BLaER1 treated with 17β-estradiol and CSF1 and Interleukin-3, amounts not matched to agents 10 nM and 100 nM (cell line): ENCODE data around the gene EYA2.

Experiments
- H3K27ac ChIP-seq, 11 experiments: shearing (Covaris generic); formaldehyde crosslinking; 2 replicates each; pipeline ENCODE4 v1.8.1; 2022
- H3K27me3 ChIP-seq, 11 experiments: shearing (Covaris generic); formaldehyde crosslinking; 2 replicates each; pipeline ENCODE4 v1.8.1; 2022
- H3K36me3 ChIP-seq, 11 experiments: shearing (Covaris generic); formaldehyde crosslinking; 2 replicates each; pipeline ENCODE4 v1.8.1; 2022
- H3K4me1 ChIP-seq, 10 experiments: shearing (Covaris generic); formaldehyde crosslinking; 2 replicates each; pipeline ENCODE4 v1.8.1; 2022
- H3K4me2 ChIP-seq, 11 experiments: shearing (Covaris generic); formaldehyde crosslinking; 2 replicates each; pipeline ENCODE4 v1.8.1; 2022
- H3K4me3 ChIP-seq, 10 experiments: shearing (Covaris generic); formaldehyde crosslinking; 2 replicates each; pipeline ENCODE4 v1.8.1; 2022
- H3K9ac ChIP-seq, 11 experiments: shearing (Covaris generic); formaldehyde crosslinking; 2 replicates each; pipeline ENCODE4 v1.8.1; 2022
- H3K9me3 ChIP-seq, 11 experiments: shearing (Covaris generic); formaldehyde crosslinking; replicated peaks in 1 of 11; 2 replicates each; pipeline ENCODE4 v1.8.1; 2022
- H4K20me1 ChIP-seq, 11 experiments: shearing (Covaris generic); formaldehyde crosslinking; 2 replicates each; pipeline ENCODE4 v1.8.1; 2022
- Cebpa-rat ChIP-seq, 11 experiments: shearing (Covaris generic); IDR thresholded peaks; 2 replicates each; pipeline ENCODE4 v1.8.1; 2022

EYA2 gene

DNA sequence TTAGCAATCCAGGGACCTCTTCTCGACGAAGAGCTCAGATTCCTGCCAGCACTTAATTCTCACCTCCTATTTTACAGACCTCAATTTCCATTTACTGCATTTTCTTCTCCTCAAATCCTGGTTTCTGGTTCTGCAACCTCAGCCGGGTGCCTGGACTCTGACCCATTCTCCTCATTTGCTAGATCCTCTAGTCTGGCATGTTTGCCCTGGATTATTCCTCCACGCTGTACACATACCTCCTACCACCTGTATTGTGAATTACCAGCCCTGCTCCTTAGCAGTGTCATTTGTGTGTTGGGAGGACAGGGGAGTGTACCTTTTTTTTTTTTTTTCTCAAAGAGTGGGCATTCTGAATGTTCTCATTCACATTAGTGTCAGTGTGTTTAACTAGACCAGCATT lies 257.4 kb downstream of the EYA2 start:
- Histone ChIP-seq H3K9me3 (0 out of 22 replicates have a peak, but pooled peaks cover 0 to 4% (median 0%) of the 10 kb centered on the region in 11 experiments), H3K36me3 (no peaks in the 10 kb centered on the region), H3K27ac (no peak overlapping the region), H3K9ac (no peak overlapping the region), H3K27me3 (no peaks in the 10 kb centered on the region), H3K4me2 (no peak overlapping the region), H4K20me1 (no peaks in the 10 kb centered on the region), H3K4me3 (no peak overlapping the region), H3K4me1 (peaks cover 0 to 16% (median 6%) of the 10 kb centered on the region in 10 experiments; a peak in 10 of 20 replicates)
- no peak for TF ChIP-seq Cebpa-rat (IDR thresholded peaks at IDR 0.05)

DNA sequence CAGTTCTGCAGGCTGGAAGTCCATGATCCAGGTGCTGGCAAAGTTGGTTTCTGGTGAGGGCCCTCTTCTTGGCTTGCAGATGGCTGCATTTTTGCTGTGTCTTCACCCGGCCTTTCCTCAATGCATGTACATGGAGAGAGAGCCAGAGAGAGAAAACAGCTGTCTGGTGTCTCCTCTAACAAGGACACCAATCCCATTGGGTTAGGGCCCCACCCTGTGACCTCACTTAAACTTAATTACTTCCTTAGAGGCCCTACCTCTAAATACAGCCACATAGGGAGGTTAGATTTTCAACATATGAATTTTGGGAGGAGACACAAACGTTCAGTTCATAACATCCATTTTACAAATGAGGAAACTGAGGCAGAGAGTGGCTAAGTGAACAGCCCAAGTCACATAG lies 259.4 kb downstream of the EYA2 start:
- Histone ChIP-seq H4K20me1 (no peaks in the 10 kb centered on the region), H3K4me1 (peaks cover 0 to 8% (median 0%) of the 10 kb centered on the region in 10 experiments; a peak in 1 of 20 replicates), H3K4me2 (0 out of 22 replicates have a peak overlapping the region, but pooled peaks of 1 of the 11 experiments have one; percentile 11), H3K36me3 (no peaks in the 10 kb centered on the region), H3K27ac (no peak overlapping the region), H3K27me3 (no peaks in the 10 kb centered on the region), H3K4me3 (no peak overlapping the region), H3K9me3 (0 out of 22 replicates have a peak, but pooled peaks cover 0 to 4% (median 0%) of the 10 kb centered on the region in 11 experiments), H3K9ac (no peak overlapping the region)
- TF ChIP-seq Cebpa-rat (IDR thresholded peaks at IDR 0.05) = no peak

GRCh38 chr20:47156301-47157137 lies 261.9 kb downstream of the EYA2 start:
- Histone ChIP-seq H3K27me3 (no peaks in the 10 kb centered on the region), H3K4me2 (no peak overlapping the region), H3K4me1 (no peaks in the 10 kb centered on the region), H3K36me3 (no peaks in the 10 kb centered on the region), H3K9ac (no peak overlapping the region), H3K4me3 (no peak overlapping the region), H3K9me3 (0 out of 22 replicates have a peak, but pooled peaks cover 0 to 4% (median 0%) of the 10 kb centered on the region in 11 experiments), H3K27ac (no peak overlapping the region), H4K20me1 (no peaks in the 10 kb centered on the region)
- TF ChIP-seq Cebpa-rat (IDR thresholded peaks at IDR 0.05) = no peak

- Histone ChIP-seq H4K20me1 (no peaks in the 10 kb centered on the region), H3K4me2 (no peak overlapping the region), H3K4me3 (no peak overlapping the region), H3K27ac (no peak overlapping the region), H3K27me3 (no peaks in the 10 kb centered on the region), H3K4me1 (no peaks in the 10 kb centered on the region), H3K9me3 (peaks cover 0 to 7% (median 0%) of the 10 kb centered on the region in 11 experiments; a peak in 3 of 22 replicates), H3K9ac (no peak overlapping the region), H3K36me3 (no peaks in the 10 kb centered on the region)
- TF ChIP-seq Cebpa-rat (IDR thresholded peaks at IDR 0.05) = no peak
Measured at GRCh38 chr20:47159166-47159565, 264.5 kb downstream of the EYA2 start.

GRCh38 chr20:47160240-47160639 lies 265.6 kb downstream of the EYA2 start:
- H3K36me3 ChIP-seq = no peaks in the 10 kb centered on the region
- TF ChIP-seq Cebpa-rat (IDR thresholded peaks at IDR 0.05) = no peak
- no peak overlapping the region for H3K9ac ChIP-seq
- H3K4me1 ChIP-seq = no peaks in the 10 kb centered on the region
- no peak overlapping the region for H3K4me2 ChIP-seq
- no peaks in the 10 kb centered on the region for H3K27me3 ChIP-seq
- no peak overlapping the region for H3K4me3 ChIP-seq
- H3K27ac ChIP-seq = no peak overlapping the region
- no peaks in the 10 kb centered on the region for H4K20me1 ChIP-seq
- peaks cover 0 to 7% (median 0%) of the 10 kb centered on the region in 11 experiments; a peak in 3 of 22 replicates for H3K9me3 ChIP-seq

- Histone ChIP-seq H3K9me3 (peaks cover 0 to 7% (median 0%) of the 10 kb centered on the region in 11 experiments; a peak in 3 of 22 replicates), H3K27me3 (no peaks in the 10 kb centered on the region), H4K20me1 (no peaks in the 10 kb centered on the region), H3K36me3 (no peaks in the 10 kb centered on the region), H3K4me1 (no peaks in the 10 kb centered on the region), H3K9ac (no peak overlapping the region), H3K4me2 (no peak overlapping the region), H3K4me3 (no peak overlapping the region), H3K27ac (no peak overlapping the region)
- TF ChIP-seq Cebpa-rat (IDR thresholded peaks at IDR 0.05) = no peak
Measured at GRCh38 chr20:47160992-47161391, 266.3 kb downstream of the EYA2 start.

- peaks cover 0 to 7% (median 0%) of the 10 kb centered on the region in 11 experiments; a peak in 3 of 22 replicates for H3K9me3 ChIP-seq
- H3K36me3 ChIP-seq = no peaks in the 10 kb centered on the region
- no peak overlapping the region for H3K4me2 ChIP-seq
- no peak overlapping the region for H3K9ac ChIP-seq
- no peaks in the 10 kb centered on the region for H3K27me3 ChIP-seq
- no peaks in the 10 kb centered on the region for H3K4me1 ChIP-seq
- no peak overlapping the region for H3K27ac ChIP-seq
- H4K20me1 ChIP-seq = no peaks in the 10 kb centered on the region
- H3K4me3 ChIP-seq = no peak overlapping the region
- TF ChIP-seq Cebpa-rat (IDR thresholded peaks at IDR 0.05) = no peak
Measured at GRCh38 chr20:47161411-47161810, 266.8 kb downstream of the EYA2 start.

- Histone ChIP-seq H3K27ac (no peak overlapping the region), H3K4me2 (no peak overlapping the region), H3K9me3 (peaks cover 0 to 7% (median 0%) of the 10 kb centered on the region in 11 experiments; a peak in 3 of 22 replicates), H3K27me3 (no peaks in the 10 kb centered on the region), H3K4me1 (no peaks in the 10 kb centered on the region), H3K9ac (no peak overlapping the region), H3K4me3 (no peak overlapping the region), H3K36me3 (no peaks in the 10 kb centered on the region), H4K20me1 (no peaks in the 10 kb centered on the region)
- no peak for TF ChIP-seq Cebpa-rat (IDR thresholded peaks at IDR 0.05)
Measured at GRCh38 chr20:47164140-47164539, 269.5 kb downstream of the EYA2 start.

DNA sequence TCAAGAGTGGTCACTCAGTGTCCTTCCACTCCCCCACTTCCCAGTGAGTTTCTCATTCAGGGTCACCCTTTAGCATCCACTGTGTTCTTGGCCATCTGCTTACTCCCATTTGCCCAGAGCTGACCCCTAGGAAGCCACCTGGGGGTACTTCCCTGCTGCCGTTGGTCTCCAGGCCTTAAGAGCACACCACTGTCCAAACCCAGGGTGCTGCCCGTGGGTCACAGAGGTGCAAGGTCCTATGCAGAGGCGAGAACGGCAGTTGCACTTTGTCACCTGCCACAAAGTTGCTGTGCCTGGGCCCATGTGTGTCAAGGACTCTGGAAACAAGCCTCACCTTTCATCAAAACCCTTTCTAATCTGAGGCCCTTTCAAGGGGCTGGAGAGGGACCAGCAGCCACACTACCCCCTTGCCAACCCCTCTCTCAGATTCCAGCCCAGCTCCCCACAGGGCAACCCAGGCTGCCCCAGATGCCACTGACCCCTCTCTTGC lies 270.8 kb downstream of the EYA2 start:
- no peak overlapping the region for H3K4me3 ChIP-seq
- no peaks in the 10 kb centered on the region for H3K36me3 ChIP-seq
- H3K27ac ChIP-seq = no peak overlapping the region
- H3K9me3 ChIP-seq = peaks cover 0 to 7% (median 0%) of the 10 kb centered on the region in 11 experiments; a peak in 3 of 22 replicates
- H3K9ac ChIP-seq = no peak overlapping the region
- no peak for TF ChIP-seq Cebpa-rat (IDR thresholded peaks at IDR 0.05)
- no peaks in the 10 kb centered on the region for H4K20me1 ChIP-seq
- no peaks in the 10 kb centered on the region for H3K4me1 ChIP-seq
- H3K4me2 ChIP-seq = no peak overlapping the region
- no peaks in the 10 kb centered on the region for H3K27me3 ChIP-seq
